ENCODE results near the gene APIP. TPM values are rescaled to one million over a fixed set of nuclear protein-coding genes. Genes with fewer than 3 reads are reported as not detected.
A peak's percentile ranks its signal among the peaks of the same experiment; 100 is the strongest.

The APIP gene
- total and polyA plus RNA-seq, 2 donors (not counting 1 experiment from before 2014, with no cell fraction given): 32.2 to 32.7 TPM

DNA sequence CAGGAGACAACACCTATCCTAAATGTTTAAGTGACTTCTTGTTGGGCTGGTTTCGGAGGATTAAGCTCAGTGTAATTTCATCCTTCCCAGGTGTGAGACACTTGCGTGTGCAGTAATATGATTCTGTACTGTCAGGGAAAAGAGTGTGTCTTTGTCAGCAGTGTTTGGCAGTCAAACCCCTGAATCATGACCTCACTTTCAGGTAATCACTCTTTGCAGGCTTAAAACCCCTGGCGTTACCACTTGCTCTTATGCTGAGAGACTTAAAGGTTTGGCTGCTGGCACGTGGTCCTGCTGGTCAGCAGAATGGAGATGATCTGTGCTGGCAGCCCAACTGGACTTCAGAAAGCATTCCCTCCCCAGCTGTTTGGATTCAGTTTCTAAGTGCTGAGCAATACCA lies 56.1 kb downstream of the APIP start:
- H3K27ac ChIP-seq (ENCODE audit: insufficient read depth, low read length): no peak overlapping the region
- H3K4me2 ChIP-seq (ENCODE audit: extremely low read depth, insufficient read depth, low read length): no peak overlapping the region
- TF ChIP-seq, protein P1, sequence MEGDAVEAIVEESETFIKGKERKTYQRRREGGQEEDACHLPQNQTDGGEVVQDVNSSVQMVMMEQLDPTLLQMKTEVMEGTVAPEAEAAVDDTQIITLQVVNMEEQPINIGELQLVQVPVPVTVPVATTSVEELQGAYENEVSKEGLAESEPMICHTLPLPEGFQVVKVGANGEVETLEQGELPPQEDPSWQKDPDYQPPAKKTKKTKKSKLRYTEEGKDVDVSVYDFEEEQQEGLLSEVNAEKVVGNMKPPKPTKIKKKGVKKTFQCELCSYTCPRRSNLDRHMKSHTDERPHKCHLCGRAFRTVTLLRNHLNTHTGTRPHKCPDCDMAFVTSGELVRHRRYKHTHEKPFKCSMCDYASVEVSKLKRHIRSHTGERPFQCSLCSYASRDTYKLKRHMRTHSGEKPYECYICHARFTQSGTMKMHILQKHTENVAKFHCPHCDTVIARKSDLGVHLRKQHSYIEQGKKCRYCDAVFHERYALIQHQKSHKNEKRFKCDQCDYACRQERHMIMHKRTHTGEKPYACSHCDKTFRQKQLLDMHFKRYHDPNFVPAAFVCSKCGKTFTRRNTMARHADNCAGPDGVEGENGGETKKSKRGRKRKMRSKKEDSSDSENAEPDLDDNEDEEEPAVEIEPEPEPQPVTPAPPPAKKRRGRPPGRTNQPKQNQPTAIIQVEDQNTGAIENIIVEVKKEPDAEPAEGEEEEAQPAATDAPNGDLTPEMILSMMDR (conservative IDR thresholded peaks at IDR 0.05 in 1 of 2, IDR thresholded peaks at IDR 0.05 in 1 of 2; ENCODE audit: low read depth in 1 of 2, low read length in 2 of 2): no peak
- no peak for TF ChIP-seq EZH2 (IDR thresholded peaks at IDR 0.05; ENCODE audit: low read length, missing control alignments)
- no peak overlapping the region for H3K4me3 ChIP-seq (replicated peaks in 1 of 4; ENCODE audit: control extremely low read depth in 1 of 4, insufficient read depth in 1 of 4, low read depth in 3 of 4, low read length in 4 of 4)
- no peaks in the 10 kb centered on the region for H3K4me1 ChIP-seq (ENCODE audit: control insufficient read depth, extremely low read depth, insufficient read depth, low read length)
- no peak overlapping the region for H2AFZ ChIP-seq (ENCODE audit: low read length)
- H3K79me2 ChIP-seq (ENCODE audit: control insufficient read depth, insufficient read depth, low read length): no peaks in the 10 kb centered on the region
- H3K27me3 ChIP-seq (ENCODE audit: control insufficient read depth, insufficient read depth, low read length): no peaks in the 10 kb centered on the region
- H4K20me1 ChIP-seq (ENCODE audit: control insufficient read depth, extremely low read depth, insufficient read depth, low read length): no peaks in the 10 kb centered on the region
- H3K9me3 ChIP-seq (ENCODE audit: control insufficient read depth, insufficient read depth, low read depth, low read length): no peaks in the 10 kb centered on the region
- peak in 1 of 2 donors; percentile 39 for DNase-seq (ENCODE audit: low read depth in 2 of 2)
- no peak overlapping the region for H3K9ac ChIP-seq (ENCODE audit: insufficient read depth, low read length)
- no peaks in the 10 kb centered on the region for H3K36me3 ChIP-seq (ENCODE audit: control insufficient read depth, insufficient read depth, low read length)

DNA sequence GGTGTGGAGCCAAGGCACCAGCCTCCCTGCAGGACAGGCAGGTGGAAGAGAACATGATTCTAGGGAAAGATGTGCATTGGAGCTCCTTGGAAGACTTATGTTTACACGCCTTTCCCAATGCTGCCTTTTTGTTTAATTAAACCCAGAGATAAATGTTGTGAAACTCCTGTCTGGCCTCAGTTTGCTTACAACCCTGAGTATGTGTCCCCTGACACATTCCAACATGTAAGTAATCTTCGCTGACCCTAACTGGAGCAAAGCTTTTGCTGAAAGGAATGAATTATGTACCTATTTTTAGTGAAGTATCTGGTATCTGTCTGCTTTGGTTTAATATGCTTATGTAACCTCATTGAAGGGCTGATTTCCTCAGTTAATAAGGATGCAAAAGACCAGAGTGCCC lies 56.7 kb downstream of the APIP start:
- no peaks in the 10 kb centered on the region for H3K79me2 ChIP-seq (ENCODE audit: control insufficient read depth, insufficient read depth, low read length)
- H3K4me3 ChIP-seq (replicated peaks in 1 of 4; ENCODE audit: control extremely low read depth in 1 of 4, insufficient read depth in 1 of 4, low read depth in 3 of 4, low read length in 4 of 4): no peak overlapping the region
- DNase-seq (ENCODE audit: low read depth in 2 of 2): peak in 1 of 2 donors; percentile 23
- H2AFZ ChIP-seq (ENCODE audit: low read length): no peak overlapping the region
- no peak overlapping the region for H3K27ac ChIP-seq (ENCODE audit: insufficient read depth, low read length)
- no peak overlapping the region for H3K4me2 ChIP-seq (ENCODE audit: extremely low read depth, insufficient read depth, low read length)
- H3K4me1 ChIP-seq (ENCODE audit: control insufficient read depth, extremely low read depth, insufficient read depth, low read length): no peaks in the 10 kb centered on the region
- H3K9me3 ChIP-seq (ENCODE audit: control insufficient read depth, insufficient read depth, low read depth, low read length): no peaks in the 10 kb centered on the region
- H3K9ac ChIP-seq (ENCODE audit: insufficient read depth, low read length): no peak overlapping the region
- H3K27me3 ChIP-seq (ENCODE audit: control insufficient read depth, insufficient read depth, low read length): no peaks in the 10 kb centered on the region
- TF ChIP-seq, protein P1 (conservative IDR thresholded peaks at IDR 0.05 in 1 of 2, IDR thresholded peaks at IDR 0.05 in 1 of 2; ENCODE audit: low read depth in 1 of 2, low read length in 2 of 2): no peak
- no peak for TF ChIP-seq EZH2 (IDR thresholded peaks at IDR 0.05; ENCODE audit: low read length, missing control alignments)
- no peaks in the 10 kb centered on the region for H4K20me1 ChIP-seq (ENCODE audit: control insufficient read depth, extremely low read depth, insufficient read depth, low read length)
- no peaks in the 10 kb centered on the region for H3K36me3 ChIP-seq (ENCODE audit: control insufficient read depth, insufficient read depth, low read length)

DNA sequence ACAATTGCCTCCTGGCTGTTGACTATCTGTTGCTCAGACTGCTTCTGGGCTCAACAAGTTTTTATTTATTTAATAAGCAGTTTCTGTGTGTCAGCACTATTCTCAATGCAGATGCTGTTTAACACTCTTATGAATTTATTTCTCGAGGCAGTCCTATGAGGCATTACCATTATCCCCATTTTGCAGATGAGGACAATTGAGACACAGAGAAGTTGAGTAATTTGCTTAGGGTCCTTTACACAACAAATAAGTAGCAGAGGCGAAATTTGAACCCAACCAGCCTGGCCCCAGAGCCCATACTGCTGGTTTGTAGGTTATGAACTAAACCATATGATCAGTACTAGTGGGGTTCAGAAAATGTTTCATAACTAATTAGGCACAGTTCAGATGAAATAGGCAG lies 58.7 kb downstream of the APIP start:
- no peaks in the 10 kb centered on the region for H3K79me2 ChIP-seq (ENCODE audit: control insufficient read depth, insufficient read depth, low read length)
- DNase-seq (ENCODE audit: low read depth in 2 of 2): no peak
- no peak overlapping the region for H3K4me2 ChIP-seq (ENCODE audit: extremely low read depth, insufficient read depth, low read length)
- TF ChIP-seq EZH2 (IDR thresholded peaks at IDR 0.05; ENCODE audit: low read length, missing control alignments): no peak
- TF ChIP-seq, protein P1 (conservative IDR thresholded peaks at IDR 0.05 in 1 of 2, IDR thresholded peaks at IDR 0.05 in 1 of 2; ENCODE audit: low read depth in 1 of 2, low read length in 2 of 2): no peak
- no peak overlapping the region for H2AFZ ChIP-seq (ENCODE audit: low read length)
- H4K20me1 ChIP-seq (ENCODE audit: control insufficient read depth, extremely low read depth, insufficient read depth, low read length): no peaks in the 10 kb centered on the region
- H3K4me1 ChIP-seq (ENCODE audit: control insufficient read depth, extremely low read depth, insufficient read depth, low read length): no peaks in the 10 kb centered on the region
- no peak overlapping the region for H3K4me3 ChIP-seq (replicated peaks in 1 of 4; ENCODE audit: control extremely low read depth in 1 of 4, insufficient read depth in 1 of 4, low read depth in 3 of 4, low read length in 4 of 4)
- H3K36me3 ChIP-seq (ENCODE audit: control insufficient read depth, insufficient read depth, low read length): no peaks in the 10 kb centered on the region
- H3K9ac ChIP-seq (ENCODE audit: insufficient read depth, low read length): no peak overlapping the region
- no peaks in the 10 kb centered on the region for H3K27me3 ChIP-seq (ENCODE audit: control insufficient read depth, insufficient read depth, low read length)
- H3K27ac ChIP-seq (ENCODE audit: insufficient read depth, low read length): no peak overlapping the region
- no peaks in the 10 kb centered on the region for H3K9me3 ChIP-seq (ENCODE audit: control insufficient read depth, insufficient read depth, low read depth, low read length)

Data from fibroblast of lung (primary cell).